ENCODE measurements around the gene HPN.
"Not testable (repeated sequence)": the region's sequence is repeated elsewhere in the genome, so short reads cannot be mapped to it uniquely, and the experiment has no call there.

The HPN gene

GRCh38 chr19:35027851-35028599 is 13.5 kb upstream of the HPN start:
- peak; percentile 29 for DNase-seq (ENCODE audit: low spot score)

- DNase-seq (ENCODE audit: low spot score): not testable (repeated sequence)
Measured at GRCh38 chr19:35028600-35028885, 13.0 kb upstream of the HPN start.

GRCh38 chr19:35029275-35029736 is 12.2 kb upstream of the HPN start:
- DNase-seq (ENCODE audit: low spot score): not testable (repeated sequence)

GRCh38 chr19:35029737-35030256 is 11.7 kb upstream of the HPN start:
- DNase-seq (ENCODE audit: low spot score): no peak

GRCh38 chr19:35030257-35031071 is 11.1 kb upstream of the HPN start, which contains the start of gene SCN1B:
Gene SCN1B, plus strand, starts transcription at chr19:35030470. Its CDS starts 351 bp downstream, at chr19:35030821.
- DNase-seq (ENCODE audit: low spot score): peak; percentile 95

GRCh38 chr19:35031072-35031881 is 10.2 kb upstream of the HPN start:
- DNase-seq (ENCODE audit: low spot score): peak; percentile 76

- no peak for DNase-seq (ENCODE audit: low spot score)
Measured at GRCh38 chr19:35032356-35032865, 9.1 kb upstream of the HPN start.

- no peak for DNase-seq (ENCODE audit: low spot score)
Measured at GRCh38 chr19:35033067-35034004, 8.2 kb upstream of the HPN start.

GRCh38 chr19:35034005-35034502 is 7.5 kb upstream of the HPN start:
- no peak for DNase-seq (ENCODE audit: low spot score)

- DNase-seq (ENCODE audit: low spot score): no peak
Measured at GRCh38 chr19:35034588-35035382, 6.7 kb upstream of the HPN start.

GRCh38 chr19:35037716-35038622 is 3.6 kb upstream of the HPN start:
- DNase-seq (ENCODE audit: low spot score): peak; percentile 56

GRCh38 chr19:35038623-35039512 is 2.7 kb upstream of the HPN start:
- DNase-seq (ENCODE audit: low spot score): no peak

- no peak for DNase-seq (ENCODE audit: low spot score)
Measured at GRCh38 chr19:35039881-35040825, 1.4 kb upstream of the HPN start.

- no peak for DNase-seq (ENCODE audit: low spot score)
Measured at GRCh38 chr19:35040826-35041547, 534 bp upstream of the HPN start.

GRCh38 chr19:35042056-35042730 is 672 bp downstream of the HPN start:
- no peak for DNase-seq (ENCODE audit: low spot score)
